Stimulated activated CD4-positive, alpha-beta T cell treated with anti-CD3 and anti-CD28 coated beads, TNF-alpha, amount 100 ng/mL, for 1 hour (primary cell): ENCODE measurements around the gene BTBD9.
"Not testable (repeated sequence)": the region's sequence is repeated elsewhere in the genome, so short reads cannot be mapped to it uniquely, and the experiment has no call there.

Source experiments
- DNase-seq, 3 donors: peaks; one replicate each; pipeline ENCODE4 v3.0.0-alpha.2; 2020; ENCODE audit warnings: low read depth in 3 of 3, low spot score in 1 of 3

Gene BTBD9

GRCh38 chr6:38127284-38127683, 512.4 kb downstream of the BTBD9 start:
- DNase-seq: no peak

- DNase-seq: not testable (repeated sequence)
Observed at GRCh38 chr6:38124224-38124926, 515.4 kb downstream of the BTBD9 start.

GRCh38 chr6:38119516-38119915, 520.2 kb downstream of the BTBD9 start:
- DNase-seq: no peak

- no peak for DNase-seq
Observed at GRCh38 chr6:38118791-38119365, 520.9 kb downstream of the BTBD9 start.
